ENCODE measurements around the gene PALM3.
"Not testable (repeated sequence)": the region's sequence is repeated elsewhere in the genome, so short reads cannot be mapped to it uniquely, and the experiment has no call there.

The PALM3 gene

GRCh38 chr19:14028901-14029300, 33.0 kb downstream of the PALM3 start:
- Histone ChIP-seq H3K9me2 (replicated peaks; ENCODE audit: insufficient read depth, low read length) (no peaks in the 10 kb centered on the region), H3K4me2 (ENCODE audit: low read depth, low read length, poor library complexity, severe bottlenecking) (no peak overlapping the region), H2AFZ (ENCODE audit: low read depth, low read length, severe bottlenecking) (no peak overlapping the region), H3K9me3 (ENCODE audit: insufficient read depth, low read length) (no peaks in the 10 kb centered on the region), H3K9ac (ENCODE audit: low read length) (no peak overlapping the region), H3K36me3 (ENCODE audit: low read length) (no peaks in the 10 kb centered on the region), H3F3A (ENCODE audit: insufficient read depth) (0 out of 2 replicates have a peak, but pooled peaks cover 10% of the 10 kb centered on the region), H3K79me2 (ENCODE audit: insufficient read depth, low read length) (no peaks in the 10 kb centered on the region), H3K4me3 (ENCODE audit: insufficient read depth, low read length, poor library complexity, severe bottlenecking) (no peak overlapping the region), H3K27me3 (ENCODE audit: low read length) (no peaks in the 10 kb centered on the region), H3K27ac (ENCODE audit: low read depth, low read length) (no peak overlapping the region), H4K20me1 (ENCODE audit: low read depth, low read length) (no peaks in the 10 kb centered on the region)
- no peak for TF ChIP-seq EZH2phosphoT487 (conservative IDR thresholded peaks at IDR 0.05; ENCODE audit: low read length)
- TF ChIP-seq CTCF (IDR thresholded peaks at IDR 0.05; ENCODE audit: insufficient read depth, low read length, poor library complexity, severe bottlenecking), result no peak

- H3K27me3 ChIP-seq (ENCODE audit: low read length), result no peaks in the 10 kb centered on the region
- H3F3A ChIP-seq (ENCODE audit: insufficient read depth), result 0 out of 2 replicates have a peak, but pooled peaks cover 10% of the 10 kb centered on the region
- H3K9me3 ChIP-seq (ENCODE audit: insufficient read depth, low read length), result no peaks in the 10 kb centered on the region
- no peak within 1 kb of the TSS for H2AFZ ChIP-seq (ENCODE audit: low read depth, low read length, severe bottlenecking)
- H3K4me3 ChIP-seq (ENCODE audit: insufficient read depth, low read length, poor library complexity, severe bottlenecking), result no peak within 1 kb of the TSS
- no peak within 1 kb of the TSS for H3K9ac ChIP-seq (ENCODE audit: low read length)
- H3K27ac ChIP-seq (ENCODE audit: low read depth, low read length), result no peak within 1 kb of the TSS
- H4K20me1 ChIP-seq (ENCODE audit: low read depth, low read length), result no peaks in the 10 kb centered on the region
- no peaks in the 10 kb centered on the region for H3K36me3 ChIP-seq (ENCODE audit: low read length)
- TF ChIP-seq CTCF (IDR thresholded peaks at IDR 0.05; ENCODE audit: insufficient read depth, low read length, poor library complexity, severe bottlenecking) (no peak), EZH2phosphoT487 (conservative IDR thresholded peaks at IDR 0.05; ENCODE audit: low read length) (no peak)
- no peak within 1 kb of the TSS for H3K4me2 ChIP-seq (ENCODE audit: low read depth, low read length, poor library complexity, severe bottlenecking)
- H3K9me2 ChIP-seq (replicated peaks; ENCODE audit: insufficient read depth, low read length), result no peaks in the 10 kb centered on the region
- H3K79me2 ChIP-seq (ENCODE audit: insufficient read depth, low read length), result no peaks in the 10 kb centered on the region
Measured at GRCh38 chr19:14027856-14028450, 33.9 kb downstream of the PALM3 start, which contains the start of gene RLN3. TSS of gene RLN3 (plus strand) at chr19:14028148. CDS start at chr19:14028205, 57 bp downstream.

- not testable (repeated sequence) for H2AFZ ChIP-seq (ENCODE audit: low read depth, low read length, severe bottlenecking); H4K20me1 ChIP-seq (ENCODE audit: low read depth, low read length); H3K79me2 ChIP-seq (ENCODE audit: insufficient read depth, low read length); H3K4me3 ChIP-seq (ENCODE audit: insufficient read depth, low read length, poor library complexity, severe bottlenecking); H3K36me3 ChIP-seq (ENCODE audit: low read length); H3K9me3 ChIP-seq (ENCODE audit: insufficient read depth, low read length); H3K4me2 ChIP-seq (ENCODE audit: low read depth, low read length, poor library complexity, severe bottlenecking); H3K9me2 ChIP-seq (replicated peaks; ENCODE audit: insufficient read depth, low read length); H3K27me3 ChIP-seq (ENCODE audit: low read length); H3K9ac ChIP-seq (ENCODE audit: low read length); H3K27ac ChIP-seq (ENCODE audit: low read depth, low read length)
- H3F3A ChIP-seq (ENCODE audit: insufficient read depth), result 0 out of 2 replicates have a peak, but pooled peaks cover 12% of the 10 kb centered on the region
Measured at GRCh38 chr19:14026652-14027192, 35.2 kb downstream of the PALM3 start.
